GM21723 (cell line): ENCODE data around the gene PLA2G4F.

Experiments used
- ATAC-seq: cut with Tn5 transposase; IDR thresholded peaks from one replicate; pipeline ENCODE4 v1.9.1; 2021; ENCODE audit warnings: mild to moderate bottlenecking, moderate library complexity; ENCODE audit not compliant: unreplicated experiment

The PLA2G4F gene

DNA sequence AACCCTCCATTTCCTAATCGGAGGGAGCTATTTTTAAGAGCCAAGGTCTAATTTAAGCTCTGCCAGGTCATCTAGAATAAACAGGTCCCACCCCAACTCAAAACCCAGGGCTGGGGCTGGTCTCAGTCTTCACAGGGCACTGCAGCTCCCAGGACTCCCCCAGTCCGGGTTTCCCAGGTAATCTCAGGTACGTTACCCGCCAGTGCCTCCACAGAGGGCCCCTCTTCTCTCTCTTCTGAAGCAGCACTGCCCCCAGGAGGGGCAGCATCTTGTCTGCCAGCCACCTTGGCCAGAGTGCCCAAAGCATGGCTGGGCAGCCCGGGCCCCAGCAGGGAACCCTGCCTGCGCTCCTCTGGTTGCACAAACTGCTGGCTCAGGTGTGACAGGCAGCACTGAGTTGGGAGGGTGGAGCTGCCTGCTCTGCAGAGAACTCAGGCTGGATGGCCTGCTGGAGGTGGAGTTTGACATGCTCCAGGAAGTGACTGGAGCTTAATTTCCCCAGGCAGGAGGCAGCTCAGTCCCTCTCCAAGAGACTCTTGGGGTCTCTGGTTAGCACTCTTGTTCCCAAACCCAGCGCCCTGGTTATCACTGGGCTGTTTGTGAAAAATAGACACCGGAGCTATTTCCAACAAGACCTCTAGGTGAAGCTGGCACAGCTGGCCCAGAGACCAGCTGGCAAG lies at the start of gene PLA2G4F:
Gene PLA2G4F (minus strand): TSS at position 394 of the 680 bp plus-strand sequence. CDS start 87 bp downstream, at position 307.
- ATAC-seq: no peak

DNA sequence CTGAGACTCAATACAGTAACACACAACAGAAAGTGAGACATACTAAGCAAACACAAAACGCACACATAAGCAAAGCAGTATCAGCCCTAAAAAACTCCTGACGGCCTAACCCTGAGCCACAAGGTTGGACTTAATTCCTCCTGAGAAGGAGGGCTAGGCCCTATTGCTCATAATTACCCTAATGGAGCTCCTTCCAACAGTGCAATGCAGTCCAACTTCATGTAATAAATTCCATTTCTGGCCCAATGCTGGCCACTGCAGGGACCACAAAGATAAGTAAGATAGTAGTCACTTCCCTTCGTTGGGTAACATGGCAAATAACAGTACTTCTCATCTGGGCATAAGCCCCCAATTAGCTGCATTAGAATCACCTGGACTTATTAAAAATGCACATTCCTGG lies 47.5 kb upstream of the PLA2G4F start:
- no peak for ATAC-seq

DNA sequence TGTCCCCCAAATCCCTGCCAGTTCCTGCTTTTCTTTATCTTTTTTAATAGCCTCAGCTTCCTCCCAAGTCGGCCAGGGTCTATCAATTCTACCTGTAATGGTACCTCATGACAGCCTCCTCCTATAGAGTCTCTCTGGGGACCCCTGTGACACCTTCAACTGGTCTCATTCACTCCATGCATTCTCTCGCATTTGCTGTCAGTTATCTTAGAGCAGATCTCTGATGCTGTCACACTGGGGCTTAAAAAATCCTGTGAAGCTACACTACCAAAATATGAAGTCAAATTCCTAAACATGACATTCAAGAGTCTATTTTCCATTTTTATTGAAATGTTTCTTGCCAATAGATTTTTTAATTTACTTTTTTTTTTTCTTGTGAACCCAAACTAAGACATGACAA lies 46.2 kb upstream of the PLA2G4F start:
- ATAC-seq: no peak

DNA sequence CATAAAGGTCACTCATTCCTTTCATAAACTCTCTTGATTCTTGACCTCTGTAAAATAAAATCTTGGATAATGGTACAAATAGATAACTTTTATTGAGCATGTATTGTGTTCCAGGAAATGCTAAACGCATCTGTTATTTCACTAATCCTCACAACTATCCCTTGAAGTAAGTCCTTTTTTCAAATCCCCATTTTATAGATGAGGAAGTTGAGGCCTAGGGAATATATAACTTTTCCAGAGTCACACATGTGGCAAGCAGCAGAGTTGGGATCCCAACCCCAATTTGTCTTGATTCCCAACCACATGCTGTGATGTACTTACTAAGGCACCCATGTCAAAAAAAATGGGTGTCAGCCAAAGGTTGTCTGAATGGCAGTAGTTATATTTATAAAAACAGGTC lies 45.4 kb upstream of the PLA2G4F start:
- ATAC-seq: no peak

DNA sequence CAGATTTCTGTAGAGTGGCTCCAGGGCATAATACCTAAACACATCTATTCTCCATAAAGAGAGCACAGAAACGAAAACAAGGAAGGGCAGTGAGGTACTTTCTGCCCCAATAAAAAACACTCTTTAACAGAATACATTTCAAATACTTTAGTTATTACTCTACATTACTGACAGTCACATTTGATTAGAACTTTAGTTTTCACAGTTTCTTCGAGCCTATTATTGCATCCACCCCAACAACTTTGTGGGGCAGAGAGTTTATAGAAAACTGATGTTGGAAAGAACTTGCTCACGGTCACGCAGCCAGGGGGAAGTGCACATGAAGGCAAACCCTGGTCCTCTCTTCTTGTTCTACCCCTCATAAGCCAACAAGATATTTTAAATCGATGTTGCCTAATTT lies 42.7 kb upstream of the PLA2G4F start:
- ATAC-seq: no peak

GRCh38 chr15:42198516-42198915 lies 42.1 kb upstream of the PLA2G4F start:
- ATAC-seq: no peak

- ATAC-seq: no peak
These were observed 38.1 kb upstream of the PLA2G4F start for GRCh38 chr15:42194513-42194912.

DNA sequence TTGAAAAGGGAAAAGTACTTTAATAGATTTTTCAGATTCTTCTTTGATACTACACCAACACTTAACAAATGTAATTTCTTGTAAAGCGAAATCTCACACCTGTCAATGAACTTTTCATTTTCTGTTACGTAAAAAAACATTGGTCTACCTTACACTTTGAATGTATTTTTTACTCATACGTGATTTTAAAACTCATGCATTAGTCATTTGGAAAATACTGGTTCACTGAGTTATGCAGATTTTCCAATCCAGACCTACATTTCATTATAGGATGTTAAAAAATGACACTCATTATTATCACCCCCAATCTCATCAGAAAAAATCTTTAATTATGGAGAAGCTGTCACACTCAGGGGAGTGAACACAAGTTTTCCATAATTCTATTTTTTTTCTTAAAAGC lies 36.9 kb upstream of the PLA2G4F start:
- no peak for ATAC-seq

- no peak for ATAC-seq
These were observed 35.3 kb upstream of the PLA2G4F start for GRCh38 chr15:42191610-42192346.

DNA sequence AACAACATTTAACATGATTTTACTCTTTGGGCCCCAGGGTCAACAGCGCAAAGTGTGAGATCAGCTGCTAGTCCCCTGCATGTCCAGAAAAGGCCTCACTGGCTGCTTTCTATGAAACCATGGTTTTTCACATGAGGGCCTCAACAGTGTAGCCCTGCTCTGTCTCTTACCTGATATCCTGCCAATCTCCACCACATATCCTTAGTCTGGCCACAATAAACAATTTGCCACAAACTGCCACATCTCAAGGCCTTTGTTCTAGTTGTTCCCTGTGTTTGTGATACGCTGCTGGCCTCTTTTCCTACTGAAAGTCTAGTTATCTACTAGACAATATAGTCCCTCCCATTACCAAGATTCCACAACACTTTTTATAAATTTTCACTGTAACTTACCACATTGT lies 33.9 kb upstream of the PLA2G4F start:
- ATAC-seq: no peak

- no peak for ATAC-seq
These were observed 29.4 kb upstream of the PLA2G4F start for GRCh38 chr15:42185801-42186200.

DNA sequence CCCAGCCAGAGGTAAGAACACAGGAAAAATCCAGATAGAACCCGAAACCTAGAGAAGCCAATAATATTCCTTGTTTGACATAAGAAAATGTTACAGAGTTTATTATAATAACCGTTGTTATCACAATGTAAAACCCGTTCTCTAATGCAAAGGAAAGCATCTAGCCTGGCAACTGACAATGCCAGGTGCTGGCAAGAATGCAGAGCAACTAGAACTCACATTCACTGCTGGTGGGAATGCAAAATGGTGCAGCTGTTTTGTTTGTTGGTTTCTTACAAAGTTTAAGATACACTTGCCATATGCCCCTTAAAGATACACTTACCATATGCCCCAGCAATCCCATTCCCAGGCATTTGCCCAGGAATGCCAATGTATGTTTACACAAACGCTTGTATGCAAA lies 28.3 kb upstream of the PLA2G4F start:
- ATAC-seq: no peak

- ATAC-seq: no peak
These were observed 27.9 kb upstream of the PLA2G4F start for GRCh38 chr15:42184296-42184695.

GRCh38 chr15:42182961-42183360 lies 26.5 kb upstream of the PLA2G4F start:
- ATAC-seq: no peak

- no peak for ATAC-seq
These were observed 26.0 kb upstream of the PLA2G4F start for GRCh38 chr15:42182328-42182886.

DNA sequence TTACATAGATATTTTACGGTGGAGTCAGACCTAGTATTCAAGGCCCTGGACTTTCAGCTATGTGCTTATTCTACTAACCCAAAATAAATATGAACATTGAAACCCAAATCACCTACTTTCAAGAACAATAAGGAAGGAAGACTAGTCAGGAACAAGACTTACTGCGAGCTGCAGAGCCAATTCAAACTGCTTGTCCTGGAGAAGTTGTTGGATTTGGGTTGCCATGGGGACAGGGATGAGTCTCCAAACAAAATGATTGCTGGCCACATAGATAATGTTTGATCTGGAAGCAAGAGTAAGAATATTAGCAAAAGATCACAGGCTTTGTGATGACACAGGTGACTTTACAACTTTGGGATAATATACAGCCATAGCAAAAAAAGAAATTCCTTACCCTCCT lies 21.6 kb upstream of the PLA2G4F start:
- no peak for ATAC-seq

DNA sequence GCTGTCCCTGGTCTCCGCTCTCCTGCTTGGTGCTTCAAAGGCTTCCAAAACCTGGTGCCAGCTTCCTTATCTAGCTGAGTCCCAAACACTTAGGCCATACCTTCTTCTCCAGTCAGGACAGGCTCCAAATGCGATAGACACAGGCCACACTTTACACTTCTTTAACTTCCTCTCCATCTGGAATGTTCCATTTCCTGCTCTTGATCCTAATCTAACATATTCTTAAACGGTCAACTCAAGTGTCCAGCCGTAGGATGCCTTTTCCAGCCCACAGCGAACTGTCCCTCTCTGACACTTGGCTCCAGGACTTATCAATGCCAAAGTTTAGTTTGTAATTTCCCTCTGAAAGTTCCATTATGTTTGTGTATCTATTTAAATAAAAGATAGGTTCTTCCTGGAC lies 19.2 kb upstream of the PLA2G4F start:
- ATAC-seq: no peak

GRCh38 chr15:42172475-42172874 lies 16.0 kb upstream of the PLA2G4F start:
- no peak for ATAC-seq

GRCh38 chr15:42171795-42172194 lies 15.4 kb upstream of the PLA2G4F start:
- no peak for ATAC-seq

GRCh38 chr15:42171122-42171521 lies 14.7 kb upstream of the PLA2G4F start:
- ATAC-seq: no peak

- no peak for ATAC-seq
These were observed 9.9 kb upstream of the PLA2G4F start for GRCh38 chr15:42166225-42166940.

DNA sequence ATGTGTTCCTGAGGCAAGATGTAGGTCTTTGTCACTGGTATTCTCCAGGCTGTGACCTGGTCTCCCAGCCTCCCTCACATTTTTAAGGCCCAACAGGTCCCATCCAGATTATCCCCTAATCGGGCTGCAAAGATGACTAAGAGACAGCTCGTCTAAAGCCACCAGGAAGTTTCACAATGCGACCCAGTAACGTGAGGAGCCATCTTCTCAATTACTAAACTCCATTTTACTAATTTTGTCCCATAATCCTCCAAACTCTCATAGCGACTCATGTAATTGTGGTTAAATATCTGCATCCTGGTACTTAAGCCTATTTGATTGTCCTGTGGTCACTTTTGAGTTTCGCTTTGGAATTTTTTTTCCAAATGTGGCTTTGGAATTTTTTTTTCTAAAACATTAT lies 8.7 kb upstream of the PLA2G4F start:
- no peak for ATAC-seq
